GM18508 (cell line): Measurements from ENCODE around the gene TMEM106B.
"Not testable (repeated sequence)": the region's sequence is repeated elsewhere in the genome, so short reads cannot be mapped to it uniquely, and the experiment has no call there.

ENCODE experiments used
- ATAC-seq: cut with Tn5 transposase; IDR thresholded peaks from one replicate; pipeline ENCODE4 v1.9.1; 2021; ENCODE audit warnings: moderate number of reproducible peaks; ENCODE audit not compliant: insufficient read depth, unreplicated experiment

The TMEM106B gene

DNA sequence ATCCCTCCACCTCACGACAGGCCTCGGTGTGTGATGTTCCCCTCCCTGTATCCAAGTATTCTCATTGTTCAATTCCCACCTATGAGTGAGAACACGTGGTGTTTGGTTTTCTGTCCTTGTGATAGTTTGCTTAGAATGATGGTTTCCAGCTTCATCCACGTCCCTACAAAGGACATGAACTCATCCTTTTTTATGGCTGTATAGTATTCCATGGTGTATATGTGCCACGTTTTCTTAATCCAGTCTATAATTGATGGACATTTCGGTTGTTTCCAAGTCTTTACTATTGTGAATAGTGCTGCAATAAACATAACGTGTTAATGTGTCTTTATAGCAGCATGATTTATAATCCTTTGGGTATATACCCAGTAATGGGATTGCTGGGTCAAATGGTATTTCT is 13.9 kb downstream of the TMEM106B start:
- ATAC-seq = not testable (repeated sequence)

DNA sequence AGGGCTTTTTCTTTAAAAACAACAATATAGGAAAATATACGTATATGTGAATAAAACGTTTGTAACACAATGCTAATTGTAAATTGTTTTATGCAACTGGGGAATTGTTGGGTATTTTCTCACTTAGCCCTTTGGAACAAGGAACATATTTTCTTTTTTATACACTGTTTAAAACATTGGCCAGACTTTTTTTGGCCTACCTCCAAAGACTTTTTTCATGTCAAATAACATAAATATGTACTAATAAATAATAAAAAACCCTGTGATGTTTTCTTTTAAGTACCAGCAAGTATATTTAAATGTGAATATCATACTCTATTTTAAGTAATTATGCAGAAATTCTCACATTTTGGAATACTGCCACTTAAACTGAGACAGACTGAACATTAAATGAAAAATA is 15.7 kb downstream of the TMEM106B start:
- ATAC-seq = no peak

DNA sequence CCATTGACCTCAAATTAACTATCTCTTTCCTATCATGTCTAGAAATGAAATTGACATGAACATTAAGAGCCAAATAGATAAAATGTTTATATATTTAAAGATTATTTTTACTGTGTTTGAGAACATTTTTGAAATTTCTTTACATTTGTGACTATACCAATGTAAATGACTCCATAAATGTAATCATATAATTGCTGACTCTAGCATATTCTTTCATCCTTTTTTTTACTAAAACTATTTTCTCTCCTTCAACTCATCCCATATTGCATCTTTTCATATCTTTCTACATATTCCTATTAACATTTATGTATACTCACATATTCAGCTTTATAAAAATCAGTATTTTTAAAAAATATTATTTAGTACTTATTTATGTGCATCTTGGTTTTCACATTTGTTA is 16.9 kb downstream of the TMEM106B start:
- ATAC-seq = no peak

DNA sequence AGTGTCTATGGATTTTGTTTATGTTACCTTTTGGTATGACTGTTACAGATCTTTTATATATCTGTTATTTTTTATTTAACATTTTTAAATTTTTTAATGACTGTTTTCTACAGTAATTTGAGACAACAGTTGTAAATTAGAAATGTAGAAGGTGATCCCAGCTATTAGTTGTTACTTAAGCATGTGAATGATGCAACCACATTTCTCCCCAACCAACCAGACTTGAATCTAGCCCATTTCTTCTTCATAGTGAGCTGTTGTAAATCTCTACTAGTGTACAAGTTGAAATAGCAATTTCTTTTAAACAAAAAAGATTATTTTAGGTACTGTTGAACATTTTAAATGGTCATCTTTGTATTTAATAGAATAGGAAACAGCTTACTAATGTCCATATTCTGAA is 18.0 kb downstream of the TMEM106B start:
- no peak for ATAC-seq

DNA sequence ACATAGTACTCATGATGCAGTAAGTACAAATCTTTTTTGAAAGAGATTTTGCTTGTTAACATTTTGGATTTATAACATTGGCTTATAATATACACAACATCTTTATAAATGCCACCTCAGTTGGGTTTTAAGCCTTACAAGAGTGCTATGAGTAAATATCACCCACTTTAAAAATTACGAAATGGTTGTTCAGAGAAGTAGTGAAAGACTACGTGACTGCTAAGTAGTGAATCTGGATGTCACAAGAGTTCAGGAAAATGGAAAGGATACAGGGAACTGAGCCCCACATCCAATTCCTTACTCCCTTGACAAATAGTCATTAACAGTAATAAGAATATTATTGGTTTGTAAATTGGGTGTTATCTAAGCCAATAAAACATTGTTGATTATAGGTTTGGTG is 20.0 kb downstream of the TMEM106B start:
- ATAC-seq = no peak

DNA sequence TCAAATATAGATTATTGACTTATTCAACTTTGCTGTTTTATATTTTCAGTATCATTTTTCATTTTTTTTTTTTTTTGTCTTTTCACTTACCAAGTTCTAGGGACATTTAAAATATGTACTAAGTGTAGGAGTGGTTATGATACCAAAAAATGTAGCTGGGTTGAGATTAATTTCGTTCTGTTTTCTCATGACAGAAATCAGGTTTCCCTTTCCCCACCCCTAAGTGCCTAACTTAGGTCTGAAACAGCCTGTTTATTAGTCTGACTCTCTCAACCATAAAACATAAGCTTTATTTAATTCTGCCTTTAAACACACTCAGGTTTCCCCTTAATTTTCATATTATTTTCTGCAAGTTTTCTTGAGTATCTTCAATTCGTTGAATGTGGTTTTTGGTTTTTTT is 22.1 kb downstream of the TMEM106B start:
- no peak for ATAC-seq

DNA sequence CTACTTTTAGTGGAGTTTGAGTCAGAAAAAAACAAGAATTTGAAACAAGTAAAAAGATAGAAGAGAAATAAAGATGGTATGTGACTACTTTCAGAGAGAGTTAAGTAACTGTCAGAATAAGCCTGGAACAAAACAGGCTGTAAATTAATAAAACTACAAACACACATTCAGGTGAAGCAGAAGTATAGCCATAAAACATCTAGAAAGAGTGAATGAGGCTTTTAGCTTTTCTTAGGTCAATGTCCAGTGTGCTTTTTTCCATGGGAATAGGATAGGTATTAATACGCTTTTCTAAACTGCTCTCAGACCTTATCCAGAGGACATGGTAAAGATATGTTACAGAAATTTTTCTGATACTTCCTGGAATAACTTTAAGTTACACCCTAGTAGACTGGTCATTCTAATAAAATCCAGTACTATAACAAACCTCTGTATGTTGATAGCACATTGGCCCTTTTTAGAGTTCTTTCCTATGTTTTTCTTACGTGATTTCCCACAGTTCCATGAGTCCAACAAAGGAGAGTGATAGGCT is 23.3 kb downstream of the TMEM106B start:
- no peak for ATAC-seq

DNA sequence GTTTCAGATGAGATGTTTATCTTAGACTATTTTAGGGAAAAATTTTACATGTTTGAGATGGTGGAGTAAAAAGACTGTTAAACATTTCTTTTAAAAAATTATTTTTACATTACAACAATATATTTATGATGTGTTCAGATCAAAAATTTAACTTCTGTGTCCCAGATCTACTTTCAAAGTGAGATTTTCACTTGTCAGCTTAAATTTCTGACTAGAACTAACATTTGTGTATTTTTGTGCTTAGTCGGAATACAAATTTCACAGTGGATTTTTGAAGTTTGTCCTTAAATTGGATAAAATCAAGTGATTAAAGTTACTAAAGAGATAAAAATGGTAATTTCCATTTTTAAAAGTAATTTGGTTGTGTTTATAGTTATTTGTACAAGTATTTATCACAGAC is 24.9 kb downstream of the TMEM106B start:
- no peak for ATAC-seq

DNA sequence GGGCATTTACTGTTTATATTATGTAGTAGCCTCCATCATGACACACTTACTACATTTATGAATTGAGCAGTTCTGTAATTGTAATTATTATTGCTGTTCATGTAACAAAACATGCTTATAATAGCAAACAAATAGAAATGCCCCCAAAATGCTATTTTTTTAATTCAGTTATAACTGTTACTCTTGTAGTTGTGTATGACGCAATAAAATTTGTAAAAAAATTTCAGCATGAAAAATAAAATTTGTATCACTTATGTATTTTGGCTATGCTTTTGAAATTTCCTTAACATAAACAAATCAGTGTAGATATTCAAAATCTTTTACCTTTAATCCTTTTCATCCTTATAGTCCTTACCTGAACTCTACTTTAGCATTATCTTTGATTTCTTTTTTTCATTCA is 25.9 kb downstream of the TMEM106B start:
- ATAC-seq = no peak

DNA sequence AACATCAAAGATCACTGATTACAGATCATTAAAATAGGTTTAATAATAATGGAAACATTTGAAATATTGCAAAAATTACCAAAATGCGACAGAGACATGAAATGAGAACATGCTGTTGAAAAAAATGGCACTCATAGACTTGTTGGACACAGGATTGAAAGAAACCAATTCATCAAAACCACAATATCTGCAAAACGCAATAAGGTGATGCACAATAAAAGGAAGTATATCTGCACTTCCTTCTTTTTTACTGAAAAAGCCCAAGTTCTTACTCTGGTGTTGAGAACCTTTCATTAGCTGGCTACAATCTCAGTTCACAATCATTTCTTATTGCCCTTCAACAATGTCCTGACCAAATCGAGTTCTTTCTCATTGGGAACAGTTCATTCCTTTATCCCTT is 28.7 kb downstream of the TMEM106B start:
- no peak for ATAC-seq

DNA sequence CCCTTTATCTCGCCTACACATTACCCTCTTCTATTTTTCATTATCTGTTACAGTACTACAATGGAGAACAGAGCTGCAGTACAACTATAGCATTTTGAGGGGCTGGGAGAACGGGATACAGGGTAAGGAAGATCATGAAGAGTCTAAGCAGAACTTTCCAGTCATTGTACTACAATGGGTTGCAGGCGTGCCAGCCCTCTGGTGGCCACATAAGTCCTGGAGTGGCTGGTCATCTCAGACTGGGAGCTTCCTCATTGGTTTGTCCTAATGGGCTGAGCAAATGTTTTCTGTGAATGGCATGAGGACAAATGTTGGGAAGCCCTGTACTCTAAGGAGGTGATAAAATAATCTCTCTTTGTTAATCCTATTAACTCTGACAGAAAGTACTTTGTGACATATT is 33.0 kb downstream of the TMEM106B start:
- ATAC-seq = no peak

DNA sequence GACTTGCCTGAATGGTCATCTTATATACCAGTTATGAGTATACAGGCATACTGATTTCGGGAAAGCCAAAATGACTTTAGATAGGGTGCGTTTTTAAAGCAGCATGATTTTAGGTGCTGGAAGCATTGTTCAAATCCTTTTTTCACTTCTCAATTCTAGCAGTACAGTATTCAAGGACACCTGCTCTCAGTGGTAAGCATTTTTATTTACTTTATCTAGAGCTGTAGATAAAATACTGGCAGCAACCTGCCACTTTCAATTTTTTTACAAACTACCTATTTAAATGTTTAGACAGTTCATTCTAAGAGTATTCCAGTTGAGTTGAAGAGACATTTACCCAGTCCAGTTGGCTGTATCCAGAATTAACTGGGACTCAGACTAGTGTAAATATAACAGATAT is 33.6 kb downstream of the TMEM106B start:
- no peak for ATAC-seq

DNA sequence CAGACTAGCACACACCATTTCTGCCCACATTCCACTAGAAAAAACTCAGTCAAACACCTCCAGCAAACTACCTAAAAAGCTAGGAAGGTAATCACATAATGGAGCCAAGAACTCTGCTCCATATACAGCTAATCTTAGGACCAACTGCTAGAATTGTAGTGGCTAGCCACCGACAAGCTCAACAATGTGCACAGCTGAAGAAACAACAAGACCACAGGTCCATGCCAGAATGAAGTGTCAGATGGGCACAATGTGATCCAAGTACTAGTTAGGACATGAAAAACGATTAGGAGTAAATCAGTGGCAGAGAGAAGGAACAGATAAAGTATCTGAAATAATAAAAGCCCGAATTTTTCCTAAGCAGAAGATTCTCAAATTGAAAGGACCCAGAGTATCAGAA is 38.6 kb downstream of the TMEM106B start:
- no peak for ATAC-seq

DNA sequence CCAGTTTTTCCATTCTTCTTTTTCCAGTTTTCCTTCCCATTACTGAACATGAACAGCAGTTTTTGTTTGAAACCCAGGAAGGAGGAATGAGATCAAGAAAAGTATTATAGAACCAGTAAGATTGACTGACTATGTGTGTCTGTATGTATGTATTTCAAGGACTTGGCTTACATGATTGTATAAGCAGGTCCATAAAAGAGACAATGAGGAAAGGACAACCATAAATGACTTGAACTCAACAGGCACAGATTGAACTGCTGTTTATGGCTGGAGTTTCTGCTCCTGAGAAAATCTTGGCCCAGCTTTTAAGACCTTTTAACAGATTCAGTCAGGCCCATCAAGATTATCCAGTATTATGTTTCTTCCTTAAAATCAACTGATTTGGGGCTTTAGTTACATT is 39.1 kb downstream of the TMEM106B start:
- no peak for ATAC-seq

DNA sequence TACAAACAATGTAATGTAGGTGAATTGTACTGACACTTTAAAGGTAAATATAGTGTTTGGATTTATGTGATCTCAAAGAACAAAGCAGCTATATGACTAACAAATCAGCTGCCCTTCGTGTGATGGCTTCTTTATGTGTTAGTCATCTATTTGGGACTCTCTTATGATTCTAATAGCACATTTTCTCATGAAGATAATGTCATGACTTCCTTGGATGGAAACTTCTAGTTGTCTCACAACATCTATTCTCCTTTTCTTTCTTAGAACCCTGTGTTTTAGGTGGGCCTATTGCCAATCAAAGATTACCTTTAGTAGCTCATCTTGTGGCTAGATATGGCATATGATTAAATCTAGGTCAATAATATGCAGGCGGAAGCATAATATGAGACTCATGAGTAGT is 45.0 kb downstream of the TMEM106B start:
- no peak for ATAC-seq

DNA sequence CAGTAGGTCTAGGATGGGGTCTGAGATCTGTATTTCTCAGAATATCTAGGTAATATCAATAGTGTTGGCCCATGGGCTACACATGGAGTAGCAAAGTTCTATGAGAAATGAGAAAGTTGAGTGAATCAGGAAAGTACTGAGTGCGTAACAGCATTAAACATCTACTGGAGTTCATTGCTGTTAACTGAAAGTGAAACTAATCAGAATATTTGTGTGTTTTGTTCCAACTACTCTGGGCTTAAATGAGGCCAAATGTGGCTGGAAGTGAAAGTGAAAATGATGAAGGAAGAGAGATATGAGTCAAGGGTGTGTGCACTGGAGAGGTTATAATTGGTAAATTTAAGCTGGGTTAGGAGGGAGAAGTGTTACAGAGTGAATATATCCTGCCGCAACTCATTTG is 46.5 kb downstream of the TMEM106B start:
- peak; percentile 100 for ATAC-seq

DNA sequence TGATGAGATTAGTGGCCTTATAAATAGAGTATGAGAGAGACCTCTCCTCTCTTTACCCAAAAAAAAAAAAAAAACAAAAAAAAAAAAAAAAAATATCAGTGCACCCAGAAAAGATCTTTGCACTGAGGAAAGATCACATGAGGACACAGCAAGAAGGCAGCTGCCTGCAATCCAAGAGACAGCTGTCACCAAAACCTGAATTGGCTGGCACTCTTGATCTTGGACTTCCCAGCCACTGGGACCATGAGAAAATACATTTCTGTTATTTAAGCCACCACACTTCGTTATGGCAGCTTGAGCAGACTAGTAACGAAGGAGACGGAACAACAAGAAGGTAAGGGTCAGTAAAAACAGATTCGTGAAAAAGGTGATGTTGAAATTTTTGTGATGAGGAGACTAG is 47.0 kb downstream of the TMEM106B start:
- ATAC-seq = no peak

DNA sequence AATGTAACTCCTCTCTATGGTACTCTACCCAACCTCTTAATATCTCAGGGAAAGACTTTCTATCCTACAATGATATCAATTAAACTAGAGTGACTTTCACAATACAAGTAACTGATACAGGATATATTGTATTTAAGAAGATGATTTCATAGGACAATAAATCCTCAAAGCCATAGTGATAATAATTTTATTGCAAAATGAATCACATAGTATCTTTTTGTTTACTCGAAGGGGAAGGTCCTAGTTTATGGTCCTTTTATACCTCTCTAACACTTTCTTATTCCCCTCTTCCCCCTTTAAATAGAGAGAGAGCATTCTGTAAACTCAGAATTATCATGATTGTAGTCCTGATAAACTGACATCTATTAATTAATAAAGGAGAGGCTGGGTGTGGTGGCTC is 56.4 kb downstream of the TMEM106B start:
- ATAC-seq = no peak

DNA sequence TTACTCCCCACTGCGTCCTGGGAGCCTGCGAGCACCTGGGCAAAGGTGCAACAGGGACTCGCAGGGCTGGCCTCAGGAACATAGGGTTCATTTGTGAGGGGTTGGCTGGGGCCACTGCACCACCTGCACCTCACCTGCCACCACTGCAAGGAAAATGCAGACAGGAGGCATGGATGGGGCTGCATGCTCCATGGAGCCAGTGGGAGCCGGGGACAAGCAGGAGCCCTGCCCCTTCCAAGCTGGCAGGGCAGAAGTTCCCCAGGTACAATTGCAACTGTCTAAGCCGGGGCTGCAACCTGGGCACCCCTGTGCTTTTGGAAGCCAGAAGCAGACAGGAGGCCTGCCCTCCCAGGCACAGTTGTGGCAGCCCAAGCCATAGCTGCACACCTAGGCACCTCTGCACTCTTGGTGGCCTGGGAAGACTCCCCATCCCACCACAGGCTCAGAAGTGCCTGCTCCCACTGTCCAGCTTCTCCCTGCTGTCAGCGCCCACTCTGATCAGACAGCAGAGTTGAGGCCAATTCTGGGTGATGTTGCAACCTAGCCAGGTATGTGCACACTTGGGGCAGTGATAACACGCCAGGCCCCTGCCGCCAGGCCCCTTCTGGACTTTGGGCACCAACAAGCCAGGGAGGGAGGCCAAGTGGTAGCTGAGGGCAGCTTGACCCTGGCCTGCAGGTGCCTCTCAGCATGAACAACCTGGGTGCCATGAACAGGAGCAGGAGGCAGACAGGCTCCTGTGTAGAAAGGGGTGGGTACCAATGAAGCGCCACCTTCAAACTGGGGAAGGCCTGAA is 58.2 kb downstream of the TMEM106B start:
- no peak for ATAC-seq

DNA sequence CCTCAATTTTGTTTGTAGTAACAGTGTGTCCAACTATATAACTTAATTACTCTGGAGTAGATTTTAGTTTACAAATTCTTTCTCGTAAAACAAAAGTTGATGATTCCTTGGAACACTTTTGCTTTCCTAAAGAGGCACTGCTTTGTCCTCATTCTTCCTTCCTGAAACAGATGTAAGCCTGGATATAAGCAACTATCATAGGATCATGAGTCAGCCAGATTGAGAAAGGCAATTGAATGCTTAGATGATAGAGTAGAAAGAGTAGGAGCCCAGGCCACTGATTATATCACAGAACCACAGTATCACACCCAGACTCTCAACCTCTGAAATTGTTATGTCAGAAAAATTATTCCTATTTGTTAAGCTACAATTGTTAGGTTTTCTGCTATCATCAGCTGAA is 69.9 kb downstream of the TMEM106B start:
- ATAC-seq = no peak

DNA sequence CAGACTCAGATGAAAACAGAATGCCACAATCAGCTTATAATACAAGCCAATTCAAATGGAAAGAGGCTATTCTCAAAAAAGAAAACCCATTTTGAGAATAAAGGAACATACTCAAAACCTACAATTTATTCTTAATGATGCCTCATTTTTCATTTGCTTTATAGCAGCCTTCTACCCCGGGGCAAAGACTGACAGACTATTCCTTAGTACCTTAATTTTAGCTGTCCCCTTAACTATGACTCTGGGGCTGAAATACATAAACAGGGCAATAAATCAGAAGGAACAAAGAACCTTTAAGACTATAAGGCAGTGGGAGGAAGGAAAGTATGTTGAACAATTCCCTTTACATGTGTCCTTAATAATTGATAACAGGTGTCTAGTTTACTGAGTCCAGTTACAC is 76.8 kb downstream of the TMEM106B start:
- no peak for ATAC-seq

DNA sequence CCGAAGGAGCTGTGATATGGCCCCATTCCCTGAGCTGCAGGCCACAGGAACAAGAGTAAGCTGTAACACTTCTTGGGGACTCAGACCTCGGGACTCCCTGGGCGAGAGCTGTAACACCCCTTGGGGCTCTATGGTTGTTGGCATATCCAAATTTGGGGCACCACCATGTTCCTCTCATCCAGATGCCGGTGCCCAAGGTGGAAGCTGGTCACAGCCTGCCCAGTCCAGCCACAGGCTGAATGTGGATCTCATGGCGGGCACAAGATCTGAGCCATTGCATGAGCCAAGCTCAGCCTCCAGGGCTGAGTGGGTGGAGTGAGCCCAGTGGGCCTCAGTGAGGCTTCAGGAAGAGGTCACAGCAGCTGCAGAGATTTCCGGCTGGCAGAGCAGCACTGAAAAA is 78.9 kb downstream of the TMEM106B start:
- no peak for ATAC-seq
